HCT116 (cell line): Measurements from ENCODE around the gene GRHL1. TPM values are rescaled to one million over a fixed set of nuclear protein-coding genes. Genes with fewer than 3 reads are reported as not detected.

ENCODE experiments used
- ATAC-seq: fragments of 200-7000 bp; cut with Tn5 transposase; 2 replicates; pipeline ENCODE4 v1.9.1; 2020; ENCODE audit warnings: mild to moderate bottlenecking, moderate library complexity
- BruUV-seq: library from RNA; stranded (reverse); fragments of 400-500 nt; replicated peaks from 2 replicates; lab custom pipeline; 2021; lab: Mats Ljungman, UMichigan
- CTCF ChIA-PET: fragments of 300-600 bp; sonication (Branson Sonifier 250); formaldehyde crosslinking; loops from one replicate; lab custom pipeline; 2021; ENCODE audit warnings: antibody characterized with exemption; lab: Charles Lee
- POLR2A ChIA-PET: fragments of 300-600, 350-600 bp; sonication (Branson Sonifier 250); formaldehyde crosslinking; loops from one replicate; lab custom pipeline; 2021; ENCODE audit warnings: antibody characterized with exemption; lab: Charles Lee
- RAD21 ChIA-PET, 2 experiments: fragments of 300-600 bp; sonication (Branson Sonifier 250); formaldehyde crosslinking; loops; one replicate each; lab custom pipeline; 2023; ENCODE audit warnings: low total read pairs in 2 of 2; ENCODE audit not compliant: uncharacterized antibody in 2 of 2, unreplicated experiment in 2 of 2, low non-redundant PET in 1 of 2; lab: Charles Lee
- DNase-seq: peaks from one replicate; pipeline ENCODE4 v3.0.0-alpha.2; 2010; ENCODE audit warnings: low read depth, low spot score
- H2AFZ ChIP-seq: fragments of 200-600 bp; shearing (Covaris generic), sonication (generic); 2 replicates; pipeline ENCODE4 v1.6.1; 2017; ENCODE audit warnings: low read depth, mixed run types, mixed read lengths, antibody characterized with exemption, low read length; ENCODE audit not compliant: poor library complexity, severe bottlenecking
- H3K27ac ChIP-seq: 2 replicates; pipeline ENCODE4 v1.5.1; 2012; ENCODE audit warnings: low read depth, low read length
- H3K27me3 ChIP-seq: fragments of 200-600 bp; sonication (generic); 2 replicates; pipeline ENCODE4 v1.6.1; 2016; ENCODE audit warnings: mixed run types, low read length, mixed read lengths; ENCODE audit not compliant: insufficient read depth
- H3K36me3 ChIP-seq, 2 experiments: fragments of 200-500 bp in 1 of 2; fragments of 200-600 bp in 1 of 2; sonication (Bioruptor generic) in 1 of 2; sonication (generic) in 1 of 2; 2 replicates each; pipeline versions ENCODE4 v1.5.1 to v1.6.1; 2014 to 2016; ENCODE audit warnings: low read length in 2 of 2, inconsistent platforms in 1 of 2, mixed read lengths in 1 of 2, mixed run types in 1 of 2; ENCODE audit not compliant: insufficient read depth in 2 of 2, control insufficient read depth in 1 of 2
- H3K4me1 ChIP-seq, 2 experiments: fragments of 200-600 bp in 1 of 2; sonication (generic) in 1 of 2; 2 replicates each; pipeline versions ENCODE4 v1.5.1 to v1.6.1; 2012 to 2017; ENCODE audit warnings: low read length in 2 of 2, inconsistent platforms in 1 of 2, mild to moderate bottlenecking in 1 of 2, mixed read lengths in 1 of 2, mixed run types in 1 of 2, moderate library complexity in 1 of 2; ENCODE audit not compliant: insufficient read depth in 2 of 2, control insufficient read depth in 1 of 2
- H3K4me2 ChIP-seq: fragments of 200-600 bp; sonication (generic); 2 replicates; pipeline ENCODE4 v1.6.1; 2017; ENCODE audit warnings: mixed run types, low read length, mixed read lengths
- H3K4me3 ChIP-seq, 2 experiments: fragments of 200-600 bp in 1 of 2; sonication (generic) in 1 of 2; replicated peaks in 1 of 2; 2 replicates each; pipeline ENCODE4 v1.5.1; 2011 to 2016; ENCODE audit warnings: low read length in 2 of 2, control low read depth in 1 of 2, low read depth in 1 of 2, mild to moderate bottlenecking in 1 of 2, mixed read lengths in 1 of 2, mixed run types in 1 of 2
- H3K79me2 ChIP-seq: fragments of 200-600 bp; sonication (generic); 2 replicates; pipeline ENCODE4 v1.6.1; 2017; ENCODE audit warnings: mild to moderate bottlenecking, mixed run types, low read length, moderate library complexity, mixed read lengths; ENCODE audit not compliant: insufficient read depth
- H3K9ac ChIP-seq: fragments of 200-600 bp; sonication (generic); 2 replicates; pipeline ENCODE4 v1.6.1; 2016; ENCODE audit warnings: low read length, mixed read lengths
- H3K9me2 ChIP-seq: fragments of 200-600 bp; sonication (generic), shearing (Covaris generic); 2 replicates; pipeline ENCODE4 v1.6.1; 2017; ENCODE audit warnings: mixed run types, mild to moderate bottlenecking, moderate library complexity; ENCODE audit not compliant: insufficient read depth
- H3K9me3 ChIP-seq, 2 experiments: fragments of 200-500 bp in 1 of 2; fragments of 200-600 bp in 1 of 2; sonication (Bioruptor generic) in 1 of 2; sonication (generic) in 1 of 2; 2 replicates each; pipeline ENCODE4 v1.6.1; 2014 to 2017; ENCODE audit warnings: low read length in 2 of 2, mixed read lengths in 2 of 2, inconsistent platforms in 1 of 2, low read depth in 1 of 2, mild to moderate bottlenecking in 1 of 2, mixed run types in 1 of 2, moderate library complexity in 1 of 2; ENCODE audit not compliant: control insufficient read depth in 1 of 2, insufficient read depth in 1 of 2
- H4K20me1 ChIP-seq: fragments of 200-600 bp; sonication (generic), shearing (Covaris generic); 2 replicates; pipeline ENCODE4 v1.6.1; 2017; ENCODE audit warnings: mixed run types, mild to moderate bottlenecking, moderate library complexity; ENCODE audit not compliant: insufficient read depth
- CBX3 ChIP-seq: IDR thresholded peaks from 2 replicates; pipeline ENCODE4 v1.6.1; 2012; ENCODE audit warnings: low read depth
- EGR1 ChIP-seq: IDR thresholded peaks from 2 replicates; pipeline ENCODE4 v1.6.1; 2012; ENCODE audit warnings: low read depth
- ELF1 ChIP-seq: IDR thresholded peaks from 2 replicates; pipeline ENCODE4 v1.6.1; 2012; ENCODE audit warnings: low read depth, borderline replicate concordance
- SP1 ChIP-seq: IDR thresholded peaks from 2 replicates; pipeline ENCODE4 v1.6.1; 2012; ENCODE audit warnings: low read depth
- SRF ChIP-seq: IDR thresholded peaks from 2 replicates; pipeline ENCODE4 v1.6.1; 2012; ENCODE audit warnings: low read depth
- YY1 ChIP-seq: IDR thresholded peaks from 2 replicates; pipeline ENCODE4 v1.6.1; 2011; ENCODE audit warnings: low read length, low read depth, moderate library complexity, mild to moderate bottlenecking; ENCODE audit not compliant: insufficient replicate concordance; ENCODE audit errors: extremely low read depth
- intact Hi-C: fragments of 100-400 bp; cut with micrococcal nuclease; formaldehyde crosslinking; loops from 2 replicates; pipeline ENCODE4 v1.10.0; 2022
- total RNA-seq: library from RNA; stranded (reverse); gene quantifications from one replicate; pipeline ENCODE4 v1.2.1, GENCODE V29; 2021; ENCODE audit not compliant: unreplicated experiment
- TF ChIP-seq, protein P1 (sequence below), 3 experiments: fragments of 200-600 bp in 1 of 3; sonication (generic) in 1 of 3; IDR thresholded peaks in 2 of 3; conservative IDR thresholded peaks in 1 of 3; 2 replicates each; pipeline ENCODE4 v1.5.1; 2012 to 2017; ENCODE audit warnings: low read depth in 2 of 3, low read length in 2 of 3, antibody characterized with exemption in 1 of 3, borderline replicate concordance in 1 of 3, control low read depth in 1 of 3, mild to moderate bottlenecking in 1 of 3, mixed read lengths in 1 of 3, mixed run types in 1 of 3, moderate library complexity in 1 of 3; ENCODE audit not compliant: insufficient read depth in 1 of 3
- TF ChIP-seq, protein P2 (sequence below): IDR thresholded peaks from 2 replicates; pipeline ENCODE4 v1.6.1; 2011; ENCODE audit warnings: mild to moderate bottlenecking, low read length, moderate library complexity; ENCODE audit not compliant: insufficient replicate concordance; ENCODE audit errors: extremely low read depth
- TF ChIP-seq, protein P3 (sequence below): IDR thresholded peaks from 2 replicates; pipeline ENCODE4 v1.6.1; 2012

Gene GRHL1
- total RNA-seq, 1 experiment from 2014 or later: 8.5 TPM

GRCh38 chr2:9952856-9953503 lies 1.5 kb downstream of the GRHL1 start:
- Histone ChIP-seq H3K9me2 (no peaks in the 10 kb centered on the region), H3K4me3 (no peak overlapping the region), H3K36me3 (no peaks in the 10 kb centered on the region), H4K20me1 (no peaks in the 10 kb centered on the region), H3K9ac (no peak overlapping the region), H3K4me1 (peaks cover 13 to 31% of the 10 kb centered on the region in 2 experiments), H3K79me2 (no peaks in the 10 kb centered on the region), H2AFZ (no peak overlapping the region), H3K27me3 (no peaks in the 10 kb centered on the region)
- DNase-seq: no peak
- ChIA-PET RAD21 (no interaction called here), CTCF (no interaction called here)
- intact Hi-C loops: loop anchor here (2.0 kb wide), 1 partner anchor 22 kb away; no protein-coding TSS in a partner anchor
- TF ChIP-seq CBX3 (no peak), ELF1 (no peak), YY1 (no peak), EGR1 (no peak), SP1 (no peak), SRF (no peak)
- TF ChIP-seq, protein P1, sequence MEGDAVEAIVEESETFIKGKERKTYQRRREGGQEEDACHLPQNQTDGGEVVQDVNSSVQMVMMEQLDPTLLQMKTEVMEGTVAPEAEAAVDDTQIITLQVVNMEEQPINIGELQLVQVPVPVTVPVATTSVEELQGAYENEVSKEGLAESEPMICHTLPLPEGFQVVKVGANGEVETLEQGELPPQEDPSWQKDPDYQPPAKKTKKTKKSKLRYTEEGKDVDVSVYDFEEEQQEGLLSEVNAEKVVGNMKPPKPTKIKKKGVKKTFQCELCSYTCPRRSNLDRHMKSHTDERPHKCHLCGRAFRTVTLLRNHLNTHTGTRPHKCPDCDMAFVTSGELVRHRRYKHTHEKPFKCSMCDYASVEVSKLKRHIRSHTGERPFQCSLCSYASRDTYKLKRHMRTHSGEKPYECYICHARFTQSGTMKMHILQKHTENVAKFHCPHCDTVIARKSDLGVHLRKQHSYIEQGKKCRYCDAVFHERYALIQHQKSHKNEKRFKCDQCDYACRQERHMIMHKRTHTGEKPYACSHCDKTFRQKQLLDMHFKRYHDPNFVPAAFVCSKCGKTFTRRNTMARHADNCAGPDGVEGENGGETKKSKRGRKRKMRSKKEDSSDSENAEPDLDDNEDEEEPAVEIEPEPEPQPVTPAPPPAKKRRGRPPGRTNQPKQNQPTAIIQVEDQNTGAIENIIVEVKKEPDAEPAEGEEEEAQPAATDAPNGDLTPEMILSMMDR (IDR thresholded peaks at IDR 0.05 in 2 of 3, conservative IDR thresholded peaks at IDR 0.05 in 1 of 3; ENCODE audit: borderline replicate concordance in 1 of 3, insufficient read depth in 1 of 3, low read depth in 2 of 3, low read length in 2 of 3): no peak
- TF ChIP-seq, protein P2, sequence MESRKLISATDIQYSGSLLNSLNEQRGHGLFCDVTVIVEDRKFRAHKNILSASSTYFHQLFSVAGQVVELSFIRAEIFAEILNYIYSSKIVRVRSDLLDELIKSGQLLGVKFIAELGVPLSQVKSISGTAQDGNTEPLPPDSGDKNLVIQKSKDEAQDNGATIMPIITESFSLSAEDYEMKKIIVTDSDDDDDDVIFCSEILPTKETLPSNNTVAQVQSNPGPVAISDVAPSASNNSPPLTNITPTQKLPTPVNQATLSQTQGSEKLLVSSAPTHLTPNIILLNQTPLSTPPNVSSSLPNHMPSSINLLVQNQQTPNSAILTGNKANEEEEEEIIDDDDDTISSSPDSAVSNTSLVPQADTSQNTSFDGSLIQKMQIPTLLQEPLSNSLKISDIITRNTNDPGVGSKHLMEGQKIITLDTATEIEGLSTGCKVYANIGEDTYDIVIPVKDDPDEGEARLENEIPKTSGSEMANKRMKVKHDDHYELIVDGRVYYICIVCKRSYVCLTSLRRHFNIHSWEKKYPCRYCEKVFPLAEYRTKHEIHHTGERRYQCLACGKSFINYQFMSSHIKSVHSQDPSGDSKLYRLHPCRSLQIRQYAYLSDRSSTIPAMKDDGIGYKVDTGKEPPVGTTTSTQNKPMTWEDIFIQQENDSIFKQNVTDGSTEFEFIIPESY: no peak
- TF ChIP-seq, protein P3, sequence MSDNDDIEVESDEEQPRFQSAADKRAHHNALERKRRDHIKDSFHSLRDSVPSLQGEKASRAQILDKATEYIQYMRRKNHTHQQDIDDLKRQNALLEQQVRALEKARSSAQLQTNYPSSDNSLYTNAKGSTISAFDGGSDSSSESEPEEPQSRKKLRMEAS: no peak
- TF ChIP-seq, all 23 proteins: peak for 0
- no peak for ATAC-seq
- BruUV-seq: no TSS peak
- Histone ChIP-seq H3K4me2 (peak overlapping the region; percentile 93), H3K27ac (no peak overlapping the region), H3K9me3 (no peaks in the 10 kb centered on the region)
- POLR2A ChIA-PET: no interaction called here
